K562 (cell line): ENCODE results near the gene AHCY. TPM values are rescaled to one million over a fixed set of nuclear protein-coding genes. Genes with fewer than 3 reads are reported as not detected.

Experiments used
- ARID3B ChIP-seq: fragments of 250-450 bp; sonication (Bioruptor Pico); IDR thresholded peaks from 2 replicates; pipeline ENCODE4 v1.4.0; 2020; ENCODE audit warnings: borderline replicate concordance
- CHD7 ChIP-seq: fragments of 200-600 bp; sonication (generic); IDR thresholded peaks from one replicate; pipeline ENCODE4 v1.6.1; 2012; ENCODE audit warnings: mild to moderate bottlenecking, low read depth, low read length, inconsistent platforms
- CREB3 ChIP-seq: fragments of 450-650 bp; conservative IDR thresholded peaks from 2 replicates; pipeline ENCODE4 v1.6.1; 2016; ENCODE audit warnings: missing genetic modification characterization, low read depth, mild to moderate bottlenecking, missing compliant biosample characterization, moderate library complexity
- DMBX1 ChIP-seq: fragments of 250-450 bp; sonication (Bioruptor Pico); IDR thresholded peaks from 2 replicates; pipeline ENCODE4 v1.8.0; 2022; ENCODE audit warnings: inconsistent platforms, mild to moderate bottlenecking, moderate library complexity, borderline replicate concordance
- HBP1 ChIP-seq: fragments of 450-650 bp; formaldehyde crosslinking; IDR thresholded peaks from 2 replicates; pipeline ENCODE4 v1.4.0; 2022; ENCODE audit warnings: missing genetic modification characterization
- MAFG ChIP-seq: fragments of 450-650 bp; conservative IDR thresholded peaks from 2 replicates; pipeline ENCODE4 v1.6.1; 2016; ENCODE audit warnings: missing genetic modification characterization, missing compliant biosample characterization
- ZC3H4 ChIP-seq: sonication (generic); formaldehyde crosslinking; IDR thresholded peaks from 2 replicates; pipeline ENCODE4 v1.9.0; 2021; ENCODE audit warnings: missing genetic modification reagents, borderline replicate concordance
- ZNF124 ChIP-seq: sonication (generic); formaldehyde crosslinking; IDR thresholded peaks from 2 replicates; pipeline ENCODE4 v1.8.1; 2022; ENCODE audit warnings: missing genetic modification reagents
- polyA plus RNA-seq, 8 experiments: library from polyadenylated mRNA; depleted of rRNA in 4 of 8; stranded (reverse) in 5 of 8; unstranded in 3 of 8; fragments of >200 nt; fragmentation: Nextera tagmentation in 2 of 8; fragmentation: Illumina TruSeq in 1 of 8; extraction: Ambion mirVana in 2 of 8; extraction: Trizol in 1 of 8; gene quantifications; 2 replicates each; pipeline versions ENCODE4 v1.2.1 to v1.2.3, GENCODE V29; 2011 to 2014; ENCODE audit warnings: inconsistent platforms in 1 of 8, missing spikeins in 1 of 8
- total RNA-seq, 7 experiments: library from RNA; depleted of rRNA in 6 of 7; stranded (reverse); fragments of >200 nt in 6 of 7; fragmentation: Illumina TruSeq in 2 of 7; extraction: Trizol in 2 of 7; gene quantifications; 2 replicates each; pipeline versions ENCODE4 v1.2.1 to v1.2.3, GENCODE V29; 2011 to 2021; ENCODE audit warnings: low replicate concordance in 1 of 7

AHCY gene
- total and polyA plus RNA-seq, 9 of the 15 experiments (the other 6 are each of a cell fraction or from before 2014, with no cell fraction given), result 82.5 to 269 (median 190) TPM

GRCh38 chr20:34269996-34270627 is 33.0 kb downstream of the AHCY start (continued):
- TF ChIP-seq CHD7, result no peak
- TF ChIP-seq HBP1, result no peak
- no peak for TF ChIP-seq CREB3 (tag)
- no peak for TF ChIP-seq ZNF124 (CRISPR knock-in tag)
- no peak for TF ChIP-seq ARID3B
- TF ChIP-seq MAFG (tag), result no peak
- TF ChIP-seq DMBX1 (CRISPR knock-in tag), result no peak
- TF ChIP-seq ZC3H4 (CRISPR knock-in tag), result no peak
